HEK293 (cell line): ENCODE measurements around the gene TRMU.

ENCODE experiments used
- CTCF ChIA-PET: fragments of 350-600 bp; formaldehyde crosslinking; extraction: SDS; loops from one replicate; lab custom pipeline; 2021; ENCODE audit warnings: antibody characterized with exemption; lab: Yijun Ruan, JAX
- POLR2A ChIA-PET: fragments of 300-600 bp; formaldehyde crosslinking; extraction: SDS; loops from one replicate; lab custom pipeline; 2020; ENCODE audit warnings: antibody characterized with exemption, inconsistent platforms; lab: Yijun Ruan, JAX
- H3K27ac ChIP-seq: fragments of 200-500 bp; sonication (Bioruptor generic); 2 replicates; pipeline ENCODE4 v1.5.1; 2014; ENCODE audit warnings: low read depth, low read length, control low read depth, inconsistent platforms; ENCODE audit errors: extremely low read depth
- H3K36me3 ChIP-seq, 2 experiments: fragments of 200-500 bp in 1 of 2; sonication (Bioruptor generic) in 1 of 2; 1 replicate in 1 of 2; 2 replicates in 1 of 2; pipeline ENCODE4 v1.5.1; 2014 to 2017; ENCODE audit warnings: inconsistent platforms in 2 of 2, low read length in 2 of 2; ENCODE audit not compliant: control insufficient read depth in 2 of 2, insufficient read depth in 1 of 2
- H3K4me1 ChIP-seq: fragments of 200-500 bp; sonication (Bioruptor generic); 2 replicates; pipeline ENCODE4 v1.5.1; 2014; ENCODE audit warnings: mild to moderate bottlenecking, low read length, inconsistent platforms; ENCODE audit not compliant: control insufficient read depth, insufficient read depth
- H3K4me3 ChIP-seq: 2 replicates; pipeline ENCODE4 v1.5.1; 2011; ENCODE audit warnings: low read depth, mild to moderate bottlenecking, control low read depth, low read length, moderate library complexity
- H3K9me3 ChIP-seq: fragments of 200-500 bp; sonication (Bioruptor generic); 2 replicates; pipeline ENCODE4 v1.5.1; 2014; ENCODE audit warnings: low read depth, low read length, inconsistent platforms; ENCODE audit not compliant: control insufficient read depth, insufficient read depth
- HOXA7 ChIP-seq: sonication (generic); formaldehyde crosslinking; IDR thresholded peaks from 2 replicates; pipeline ENCODE4 v1.8.1; 2022; ENCODE audit warnings: missing genetic modification reagents, borderline replicate concordance
- KLF7 ChIP-seq: fragments of 450-650 bp; formaldehyde crosslinking; IDR thresholded peaks from 2 replicates; pipeline ENCODE4 v1.5.1; 2016; ENCODE audit warnings: missing biosample characterization, missing genetic modification characterization, borderline replicate concordance
- SCRT1 ChIP-seq: fragments of 450-650 bp; formaldehyde crosslinking; IDR thresholded peaks from 2 replicates; pipeline ENCODE4 v1.5.1; 2016; ENCODE audit warnings: missing biosample characterization, missing genetic modification characterization, borderline replicate concordance
- SCRT2 ChIP-seq: fragments of 450-650 bp; formaldehyde crosslinking; IDR thresholded peaks from 2 replicates; pipeline ENCODE4 v1.5.1; 2016; ENCODE audit warnings: missing biosample characterization, missing genetic modification characterization
- SP2 ChIP-seq: fragments of 450-650 bp; formaldehyde crosslinking; IDR thresholded peaks from 2 replicates; pipeline ENCODE4 v1.5.1; 2016; ENCODE audit warnings: missing biosample characterization, missing genetic modification characterization
- ZNF169 ChIP-seq: fragments of 450-650 bp; formaldehyde crosslinking; IDR thresholded peaks from 2 replicates; pipeline ENCODE4 v1.5.1; 2016; ENCODE audit warnings: missing biosample characterization, missing genetic modification characterization
- ZNF174 ChIP-seq: fragments of 450-650 bp; formaldehyde crosslinking; IDR thresholded peaks from 2 replicates; pipeline ENCODE4 v1.5.0; 2017; ENCODE audit warnings: missing biosample characterization, mild to moderate bottlenecking, missing genetic modification characterization
- ZNF175 ChIP-seq: fragments of 450-650 bp; formaldehyde crosslinking; IDR thresholded peaks from 2 replicates; pipeline ENCODE4 v1.5.1; 2016; ENCODE audit warnings: missing biosample characterization, missing genetic modification characterization
- ZNF23 ChIP-seq: fragments of 450-650 bp; formaldehyde crosslinking; IDR thresholded peaks from 2 replicates; pipeline ENCODE4 v1.5.1; 2016; ENCODE audit warnings: missing biosample characterization, missing genetic modification characterization, borderline replicate concordance
- ZNF239 ChIP-seq: fragments of 450-650 bp; formaldehyde crosslinking; IDR thresholded peaks from 2 replicates; pipeline ENCODE4 v1.5.1; 2016; ENCODE audit warnings: missing biosample characterization, missing genetic modification characterization
- ZNF248 ChIP-seq: fragments of 450-650 bp; formaldehyde crosslinking; IDR thresholded peaks from 2 replicates; pipeline ENCODE4 v1.5.1; 2017; ENCODE audit warnings: missing biosample characterization, missing genetic modification characterization
- ZNF266 ChIP-seq: fragments of 450-650 bp; formaldehyde crosslinking; IDR thresholded peaks from 2 replicates; pipeline ENCODE4 v1.5.1; 2016; ENCODE audit warnings: missing biosample characterization, missing genetic modification characterization, low read depth
- ZNF391 ChIP-seq: fragments of 450-650 bp; formaldehyde crosslinking; IDR thresholded peaks from 2 replicates; pipeline ENCODE4 v1.5.1; 2016; ENCODE audit warnings: low read depth, missing biosample characterization, missing genetic modification characterization, borderline replicate concordance
- ZNF501 ChIP-seq: fragments of 450-650 bp; formaldehyde crosslinking; IDR thresholded peaks from 2 replicates; pipeline ENCODE4 v1.5.1; 2016; ENCODE audit warnings: missing biosample characterization, missing genetic modification characterization
- ZNF830 ChIP-seq: fragments of 450-650 bp; IDR thresholded peaks from 2 replicates; pipeline ENCODE4 v1.5.0; 2018; ENCODE audit warnings: missing biosample characterization, missing genetic modification characterization, low read depth, mild to moderate bottlenecking, moderate library complexity
- TF ChIP-seq, protein P1 (sequence below): fragments of 450-650 bp; formaldehyde crosslinking; IDR thresholded peaks from 2 replicates; pipeline ENCODE4 v1.5.1; 2016; ENCODE audit warnings: missing biosample characterization, missing genetic modification characterization
- TF ChIP-seq, protein P2 (sequence below): fragments of 450-650 bp; formaldehyde crosslinking; IDR thresholded peaks from 2 replicates; pipeline ENCODE4 v1.5.1; 2016; ENCODE audit warnings: missing biosample characterization, missing genetic modification characterization, borderline replicate concordance
- TF ChIP-seq, protein P3 (sequence below): fragments of 450-650 bp; formaldehyde crosslinking; IDR thresholded peaks from 2 replicates; pipeline ENCODE4 v1.5.1; 2016; ENCODE audit warnings: missing biosample characterization, missing genetic modification characterization
- TF ChIP-seq, protein P4 (sequence below): fragments of 450-650 bp; formaldehyde crosslinking; optimal IDR thresholded peaks from 2 replicates; pipeline ENCODE3; 2016; ENCODE audit warnings: missing biosample characterization, mild to moderate bottlenecking, missing genetic modification characterization

The TRMU gene

DNA sequence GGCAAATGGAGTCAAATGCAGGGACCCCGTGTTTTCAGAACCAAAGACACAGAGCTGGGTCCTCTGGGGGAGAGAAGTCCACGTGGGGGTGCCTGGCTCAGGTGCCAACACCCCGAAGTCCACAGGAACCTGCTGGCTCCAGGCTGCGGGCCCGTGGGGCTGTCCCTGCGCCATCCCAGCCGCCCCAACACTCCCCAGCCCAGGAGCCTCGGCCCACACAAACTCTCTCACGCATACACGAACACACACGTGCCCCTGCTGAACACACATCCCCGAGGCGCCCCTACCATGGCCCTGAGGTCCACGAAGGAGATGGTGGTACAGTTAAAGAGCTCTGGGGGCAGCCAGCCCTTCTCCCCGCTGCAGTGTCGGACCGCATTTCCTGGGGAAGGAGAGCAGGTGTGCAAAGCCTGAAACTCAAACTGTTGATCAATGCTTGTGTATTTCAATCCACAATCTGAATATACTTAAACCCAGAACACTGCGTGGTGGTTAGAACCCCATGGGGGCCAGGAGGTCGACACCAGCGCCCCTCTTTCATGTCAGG is 54.7 kb downstream of the TRMU start (continued):
- TF ChIP-seq, protein P1, sequence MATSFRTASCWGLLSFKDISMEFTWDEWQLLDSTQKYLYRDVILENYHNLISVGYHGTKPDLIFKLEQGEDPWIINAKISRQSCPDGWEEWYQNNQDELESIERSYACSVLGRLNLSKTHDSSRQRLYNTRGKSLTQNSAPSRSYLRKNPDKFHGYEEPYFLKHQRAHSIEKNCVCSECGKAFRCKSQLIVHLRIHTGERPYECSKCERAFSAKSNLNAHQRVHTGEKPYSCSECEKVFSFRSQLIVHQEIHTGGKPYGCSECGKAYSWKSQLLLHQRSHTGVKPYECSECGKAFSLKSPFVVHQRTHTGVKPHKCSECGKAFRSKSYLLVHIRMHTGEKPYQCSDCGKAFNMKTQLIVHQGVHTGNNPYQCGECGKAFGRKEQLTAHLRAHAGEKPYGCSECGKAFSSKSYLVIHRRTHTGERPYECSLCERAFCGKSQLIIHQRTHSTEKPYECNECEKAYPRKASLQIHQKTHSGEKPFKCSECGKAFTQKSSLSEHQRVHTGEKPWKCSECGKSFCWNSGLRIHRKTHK (tag by site-specific recombination): no peak

DNA sequence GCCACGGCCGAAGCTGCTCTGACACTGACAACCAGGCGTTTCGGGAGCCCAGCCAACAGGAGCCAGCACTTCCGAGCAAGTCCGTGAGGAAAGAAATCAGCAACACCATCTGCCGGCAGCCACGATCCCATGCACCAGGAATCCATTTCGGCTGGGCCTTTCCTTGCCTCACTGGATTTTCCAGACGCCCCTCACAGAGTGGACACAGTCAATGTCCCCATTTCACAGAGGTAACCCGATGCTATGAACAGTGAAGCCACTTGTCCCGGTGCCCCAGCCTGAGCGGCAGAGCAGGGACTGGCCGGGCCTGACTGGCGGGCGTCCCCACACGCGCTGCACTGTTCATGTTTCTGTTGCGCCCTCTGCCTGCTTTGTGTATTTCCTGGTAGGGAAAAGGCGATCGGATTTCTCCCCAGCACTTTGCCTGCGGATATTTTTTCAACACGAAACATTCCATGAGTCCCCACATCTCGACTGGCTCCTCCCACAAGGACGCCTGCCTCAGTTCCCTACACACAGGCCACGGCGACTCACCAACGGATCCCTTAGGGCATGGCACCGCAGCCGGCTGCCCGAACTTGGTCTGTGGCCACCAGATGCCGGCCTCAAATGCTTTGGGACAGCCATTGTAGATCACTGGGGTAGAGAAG is 55.3 kb downstream of the TRMU start:
- H3K9me3 ChIP-seq: no peaks in the 10 kb centered on the region
- ChIA-PET CTCF (no interaction called here), POLR2A (no interaction called here)
- H3K4me1 ChIP-seq: no peaks in the 10 kb centered on the region
- no peak overlapping the region for H3K4me3 ChIP-seq
- no peak for TF ChIP-seq HOXA7
- no peak for TF ChIP-seq ZNF169 (tag by site-specific recombination)
- TF ChIP-seq, protein P2, sequence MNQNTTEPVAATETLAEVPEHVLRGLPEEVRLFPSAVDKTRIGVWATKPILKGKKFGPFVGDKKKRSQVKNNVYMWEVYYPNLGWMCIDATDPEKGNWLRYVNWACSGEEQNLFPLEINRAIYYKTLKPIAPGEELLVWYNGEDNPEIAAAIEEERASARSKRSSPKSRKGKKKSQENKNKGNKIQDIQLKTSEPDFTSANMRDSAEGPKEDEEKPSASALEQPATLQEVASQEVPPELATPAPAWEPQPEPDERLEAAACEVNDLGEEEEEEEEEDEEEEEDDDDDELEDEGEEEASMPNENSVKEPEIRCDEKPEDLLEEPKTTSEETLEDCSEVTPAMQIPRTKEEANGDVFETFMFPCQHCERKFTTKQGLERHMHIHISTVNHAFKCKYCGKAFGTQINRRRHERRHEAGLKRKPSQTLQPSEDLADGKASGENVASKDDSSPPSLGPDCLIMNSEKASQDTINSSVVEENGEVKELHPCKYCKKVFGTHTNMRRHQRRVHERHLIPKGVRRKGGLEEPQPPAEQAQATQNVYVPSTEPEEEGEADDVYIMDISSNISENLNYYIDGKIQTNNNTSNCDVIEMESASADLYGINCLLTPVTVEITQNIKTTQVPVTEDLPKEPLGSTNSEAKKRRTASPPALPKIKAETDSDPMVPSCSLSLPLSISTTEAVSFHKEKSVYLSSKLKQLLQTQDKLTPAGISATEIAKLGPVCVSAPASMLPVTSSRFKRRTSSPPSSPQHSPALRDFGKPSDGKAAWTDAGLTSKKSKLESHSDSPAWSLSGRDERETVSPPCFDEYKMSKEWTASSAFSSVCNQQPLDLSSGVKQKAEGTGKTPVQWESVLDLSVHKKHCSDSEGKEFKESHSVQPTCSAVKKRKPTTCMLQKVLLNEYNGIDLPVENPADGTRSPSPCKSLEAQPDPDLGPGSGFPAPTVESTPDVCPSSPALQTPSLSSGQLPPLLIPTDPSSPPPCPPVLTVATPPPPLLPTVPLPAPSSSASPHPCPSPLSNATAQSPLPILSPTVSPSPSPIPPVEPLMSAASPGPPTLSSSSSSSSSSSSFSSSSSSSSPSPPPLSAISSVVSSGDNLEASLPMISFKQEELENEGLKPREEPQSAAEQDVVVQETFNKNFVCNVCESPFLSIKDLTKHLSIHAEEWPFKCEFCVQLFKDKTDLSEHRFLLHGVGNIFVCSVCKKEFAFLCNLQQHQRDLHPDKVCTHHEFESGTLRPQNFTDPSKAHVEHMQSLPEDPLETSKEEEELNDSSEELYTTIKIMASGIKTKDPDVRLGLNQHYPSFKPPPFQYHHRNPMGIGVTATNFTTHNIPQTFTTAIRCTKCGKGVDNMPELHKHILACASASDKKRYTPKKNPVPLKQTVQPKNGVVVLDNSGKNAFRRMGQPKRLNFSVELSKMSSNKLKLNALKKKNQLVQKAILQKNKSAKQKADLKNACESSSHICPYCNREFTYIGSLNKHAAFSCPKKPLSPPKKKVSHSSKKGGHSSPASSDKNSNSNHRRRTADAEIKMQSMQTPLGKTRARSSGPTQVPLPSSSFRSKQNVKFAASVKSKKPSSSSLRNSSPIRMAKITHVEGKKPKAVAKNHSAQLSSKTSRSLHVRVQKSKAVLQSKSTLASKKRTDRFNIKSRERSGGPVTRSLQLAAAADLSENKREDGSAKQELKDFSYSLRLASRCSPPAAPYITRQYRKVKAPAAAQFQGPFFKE (tag by site-specific recombination): no peak
- no peak for TF ChIP-seq ZNF23 (tag by site-specific recombination)
- TF ChIP-seq ZNF266: no peak
- no peak for TF ChIP-seq ZNF830 (tag by site-specific recombination)
- TF ChIP-seq, protein P3, sequence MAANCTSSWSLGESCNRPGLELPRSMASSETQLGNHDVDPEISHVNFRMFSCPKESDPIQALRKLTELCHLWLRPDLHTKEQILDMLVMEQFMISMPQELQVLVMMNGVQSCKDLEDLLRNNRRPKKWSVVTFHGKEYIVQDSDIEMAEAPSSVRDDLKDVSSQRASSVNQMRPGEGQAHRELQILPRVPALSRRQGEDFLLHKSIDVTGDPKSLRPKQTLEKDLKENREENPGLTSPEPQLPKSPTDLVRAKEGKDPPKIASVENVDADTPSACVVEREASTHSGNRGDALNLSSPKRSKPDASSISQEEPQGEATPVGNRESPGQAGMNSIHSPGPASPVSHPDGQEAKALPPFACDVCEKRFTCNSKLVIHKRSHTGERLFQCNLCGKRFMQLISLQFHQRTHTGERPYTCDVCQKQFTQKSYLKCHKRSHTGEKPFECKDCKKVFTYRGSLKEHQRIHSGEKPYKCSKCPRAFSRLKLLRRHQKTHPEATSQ (tag by site-specific recombination): no peak
- TF ChIP-seq ZNF239 (tag by site-specific recombination): no peak
- TF ChIP-seq, protein P4, sequence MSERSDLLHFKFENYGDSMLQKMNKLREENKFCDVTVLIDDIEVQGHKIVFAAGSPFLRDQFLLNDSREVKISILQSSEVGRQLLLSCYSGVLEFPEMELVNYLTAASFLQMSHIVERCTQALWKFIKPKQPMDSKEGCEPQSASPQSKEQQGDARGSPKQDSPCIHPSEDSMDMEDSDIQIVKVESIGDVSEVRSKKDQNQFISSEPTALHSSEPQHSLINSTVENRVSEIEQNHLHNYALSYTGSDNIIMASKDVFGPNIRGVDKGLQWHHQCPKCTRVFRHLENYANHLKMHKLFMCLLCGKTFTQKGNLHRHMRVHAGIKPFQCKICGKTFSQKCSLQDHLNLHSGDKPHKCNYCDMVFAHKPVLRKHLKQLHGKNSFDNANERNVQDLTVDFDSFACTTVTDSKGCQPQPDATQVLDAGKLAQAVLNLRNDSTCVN (tag by site-specific recombination): no peak
- no peak for TF ChIP-seq SP2
- TF ChIP-seq ZNF391 (tag by site-specific recombination): no peak
- no peak for TF ChIP-seq ZNF175 (tag by site-specific recombination)
- TF ChIP-seq ZNF501: no peak
- TF ChIP-seq KLF7 (tag by site-specific recombination): no peak
- no peak for TF ChIP-seq SCRT2 (tag by site-specific recombination)
- TF ChIP-seq ZNF248 (tag by site-specific recombination): no peak
- no peak for TF ChIP-seq SCRT1 (tag by site-specific recombination)
- no peak for TF ChIP-seq ZNF174 (tag by site-specific recombination)
- peaks cover 0 to 24% of the 10 kb centered on the region in 2 experiments; a peak in 2 of 3 replicates for H3K36me3 ChIP-seq
- H3K27ac ChIP-seq: no peak overlapping the region
